ENCODE results near the gene CACHD1.

GRCh38 chr1:64470665-64471217 lies 812 bp downstream of the CACHD1 start:
- TF ChIP-seq YY1 (IDR thresholded peaks at IDR 0.05; ENCODE audit: borderline replicate concordance in 1 of 3, control insufficient read depth in 1 of 3, extremely low read depth in 1 of 3, insufficient read depth in 3 of 3, insufficient read length in 1 of 3, insufficient replicate concordance in 2 of 3, low read depth in 1 of 3, low read length in 2 of 3) (no peak), HOXB6 (CRISPR knock-in tag; IDR thresholded peaks at IDR 0.05; ENCODE audit: borderline replicate concordance) (no peak), ATF2 (CRISPR knock-in tag; IDR thresholded peaks at IDR 0.05) (no peak), EZH2 (IDR thresholded peaks at IDR 0.05; ENCODE audit: borderline replicate concordance, low read depth, low read length) (no peak), TARDBP (IDR thresholded peaks at IDR 0.05) (no peak), ZNF143 (CRISPR knock-in tag; IDR thresholded peaks at IDR 0.05) (no peak), HLTF (IDR thresholded peaks at IDR 0.05) (no peak), NEUROD1 (IDR thresholded peaks at IDR 0.05; ENCODE audit: borderline replicate concordance, low read depth, low read length, partially characterized antibody) (no peak), SP2 (IDR thresholded peaks at IDR 0.05; ENCODE audit: extremely low read depth, low read depth, low read length, poor library complexity, severe bottlenecking) (no peak), CTCF (IDR thresholded peaks at IDR 0.05 in 2 of 3, conservative IDR thresholded peaks at IDR 0.05 in 1 of 3; ENCODE audit: insufficient read depth in 2 of 3, low read depth in 1 of 3, low read length in 3 of 3) (no peak), U2AF2 (optimal IDR thresholded peaks at IDR 0.05; ENCODE audit: low read depth, low read length) (no peak), ASH1L (IDR thresholded peaks at IDR 0.05; ENCODE audit: borderline replicate concordance, low read depth, partially characterized antibody) (no peak)

All from K562 (cell line).